WTC11 (cell line): ENCODE data around the gene NRG3. TPM values are rescaled to one million over a fixed set of nuclear protein-coding genes. Genes with fewer than 3 reads are reported as not detected.

Experiments used
- ATAC-seq: fragments of 200-7000 bp; cut with Tn5 transposase; 2 replicates; pipeline ENCODE4 v1.10.0; 2021; ENCODE audit warnings: mild to moderate bottlenecking, moderate library complexity
- CTCF ChIA-PET: fragments of 300-600 bp; sonication (Branson Sonifier 250); formaldehyde crosslinking; loops from one replicate; lab custom pipeline; 2021; ENCODE audit warnings: antibody characterized with exemption; lab: Charles Lee
- POLR2A ChIA-PET: fragments of 350-600 bp; sonication (Branson Sonifier 250); formaldehyde crosslinking; loops from one replicate; lab custom pipeline; 2021; ENCODE audit warnings: antibody characterized with exemption; lab: Charles Lee
- DNase-seq: peaks from one replicate; pipeline ENCODE4 v3.0.0; 2021; ENCODE audit warnings: low spot score
- H3K27ac Mint-ChIP-seq: 2 replicates; pipeline ENCODE4 v1.8.0; 2021; ENCODE audit warnings: mixed read lengths
- H3K27me3 Mint-ChIP-seq: 2 replicates; pipeline ENCODE4 v1.8.0; 2021; ENCODE audit warnings: low read depth, mild to moderate bottlenecking, moderate library complexity, mixed read lengths
- H3K36me3 Mint-ChIP-seq: 2 replicates; pipeline ENCODE4 v1.8.0; 2021; ENCODE audit warnings: mixed read lengths
- H3K4me1 Mint-ChIP-seq: 2 replicates; pipeline ENCODE4 v1.8.0; 2022; ENCODE audit warnings: mixed read lengths
- H3K4me3 Mint-ChIP-seq: 2 replicates; pipeline ENCODE4 v1.8.0; 2021; ENCODE audit warnings: mild to moderate bottlenecking, moderate library complexity, mixed read lengths
- H3K9me3 Mint-ChIP-seq: 2 replicates; pipeline ENCODE4 v1.8.0; 2021; ENCODE audit warnings: mixed read lengths
- ATF1 ChIP-seq: sonication (generic); formaldehyde crosslinking; IDR thresholded peaks from 2 replicates; pipeline ENCODE4 v1.8.1; 2023; ENCODE audit warnings: mild to moderate bottlenecking, moderate library complexity, missing genetic modification reagents
- EMX1 ChIP-seq: fragments of 250-450 bp; sonication (Bioruptor Pico); IDR thresholded peaks from 2 replicates; pipeline ENCODE4 v1.8.0; 2021; ENCODE audit warnings: mild to moderate bottlenecking
- ETV6 ChIP-seq: sonication (generic); formaldehyde crosslinking; IDR thresholded peaks from 2 replicates; pipeline ENCODE4 v1.8.1; 2022; ENCODE audit warnings: mild to moderate bottlenecking, missing genetic modification reagents
- HMGA2 ChIP-seq: fragments of 250-450 bp; sonication (Bioruptor Pico); IDR thresholded peaks from 2 replicates; pipeline ENCODE4 v1.4.0; 2021; ENCODE audit warnings: mild to moderate bottlenecking, moderate library complexity
- NFATC4 ChIP-seq: fragments of 250-450 bp; sonication (Bioruptor Pico); IDR thresholded peaks from 2 replicates; pipeline ENCODE4 v1.9.0; 2021; ENCODE audit warnings: mild to moderate bottlenecking
- NFYB ChIP-seq: sonication (generic); formaldehyde crosslinking; conservative IDR thresholded peaks from 2 replicates; pipeline ENCODE4 v1.8.0; 2022; ENCODE audit warnings: low read depth, missing genetic modification reagents
- PRRX2 ChIP-seq: fragments of 250-450 bp; sonication (Bioruptor Pico); IDR thresholded peaks from 2 replicates; pipeline ENCODE4 v1.8.0; 2021; ENCODE audit warnings: mild to moderate bottlenecking
- SMAD3 ChIP-seq: sonication (generic); formaldehyde crosslinking; IDR thresholded peaks from 2 replicates; pipeline ENCODE4 v1.8.0; 2022; ENCODE audit warnings: missing genetic modification reagents, mild to moderate bottlenecking, borderline replicate concordance
- ZBTB21 ChIP-seq: sonication (generic); formaldehyde crosslinking; IDR thresholded peaks from 2 replicates; pipeline ENCODE4 v1.8.1; 2023; ENCODE audit warnings: mild to moderate bottlenecking, missing genetic modification reagents, borderline replicate concordance
- ZNF232 ChIP-seq: sonication (generic); formaldehyde crosslinking; IDR thresholded peaks from 2 replicates; pipeline ENCODE4 v1.8.0; 2022; ENCODE audit warnings: mild to moderate bottlenecking, missing genetic modification reagents
- ZNF317 ChIP-seq: sonication (generic); formaldehyde crosslinking; IDR thresholded peaks from 2 replicates; pipeline ENCODE4 v1.8.1; 2023; ENCODE audit warnings: low read depth, mild to moderate bottlenecking, moderate library complexity, missing genetic modification reagents, borderline replicate concordance
- total RNA-seq: library from RNA; stranded (reverse); gene quantifications from 3 replicates; pipeline ENCODE4 v1.2.3, GENCODE V29; 2021
- TF ChIP-seq, protein P1 (sequence below): sonication (generic); formaldehyde crosslinking; IDR thresholded peaks from 2 replicates; pipeline ENCODE4 v1.8.1; 2023; ENCODE audit warnings: mild to moderate bottlenecking, moderate library complexity, missing genetic modification reagents
- TF ChIP-seq, protein P2 (sequence below): fragments of 200-600 bp; IDR thresholded peaks from 2 replicates; pipeline ENCODE4 v1.8.0; 2022; ENCODE audit warnings: antibody characterized with exemption
- TF ChIP-seq, protein P3 (sequence below): fragments of 250-450 bp; sonication (Bioruptor Pico); conservative IDR thresholded peaks from 2 replicates; pipeline ENCODE4 v1.9.0; 2021; ENCODE audit warnings: mild to moderate bottlenecking
- TF ChIP-seq, protein P4 (sequence below): sonication (generic); formaldehyde crosslinking; IDR thresholded peaks from 2 replicates; pipeline ENCODE4 v1.8.1; 2023; ENCODE audit warnings: mild to moderate bottlenecking, missing genetic modification reagents, borderline replicate concordance
- TF ChIP-seq, protein P5 (sequence below): sonication (generic); formaldehyde crosslinking; IDR thresholded peaks from 2 replicates; pipeline ENCODE4 v1.8.1; 2022; ENCODE audit warnings: missing genetic modification reagents, borderline replicate concordance
- TF ChIP-seq, protein P6 (sequence below): sonication (generic); formaldehyde crosslinking; IDR thresholded peaks from 2 replicates; pipeline ENCODE4 v1.8.0; 2023; ENCODE audit warnings: missing genetic modification reagents

Gene NRG3
- total RNA-seq, 1 experiment from 2014 or later, result 7.0 TPM

DNA sequence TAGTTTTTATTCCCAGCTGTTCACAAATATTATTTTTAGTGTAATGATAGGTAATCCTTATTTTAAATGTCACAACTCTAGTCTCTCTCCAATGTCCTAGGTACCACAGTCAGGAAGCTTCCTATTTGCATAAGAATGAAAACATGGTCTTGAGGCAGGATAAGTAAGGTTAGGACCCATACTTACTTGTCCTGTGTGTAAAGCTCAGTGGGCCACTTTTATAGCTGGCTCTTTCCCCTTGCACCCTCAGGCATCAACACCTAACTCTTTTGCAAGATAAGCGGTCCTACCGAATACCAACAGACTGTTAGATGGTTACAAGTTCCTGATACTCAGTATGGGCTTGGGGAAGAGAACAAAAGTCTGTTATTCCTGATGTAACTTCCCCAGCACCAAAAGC is 986.9 kb downstream of the NRG3 start:
- Mint-ChIP-seq H3K27ac (no peak overlapping the region), H3K27me3 (no peaks in the 10 kb centered on the region), H3K4me1 (peaks cover 10% of the 10 kb centered on the region)
- ATAC-seq, result peak; percentile 77
- no peak for TF ChIP-seq ZBTB21 (CRISPR knock-in tag)
- TF ChIP-seq PRRX2 (CRISPR knock-in tag), result no peak
- TF ChIP-seq EMX1, result no peak
- TF ChIP-seq SMAD3 (CRISPR knock-in tag), result no peak
- TF ChIP-seq, protein P1, sequence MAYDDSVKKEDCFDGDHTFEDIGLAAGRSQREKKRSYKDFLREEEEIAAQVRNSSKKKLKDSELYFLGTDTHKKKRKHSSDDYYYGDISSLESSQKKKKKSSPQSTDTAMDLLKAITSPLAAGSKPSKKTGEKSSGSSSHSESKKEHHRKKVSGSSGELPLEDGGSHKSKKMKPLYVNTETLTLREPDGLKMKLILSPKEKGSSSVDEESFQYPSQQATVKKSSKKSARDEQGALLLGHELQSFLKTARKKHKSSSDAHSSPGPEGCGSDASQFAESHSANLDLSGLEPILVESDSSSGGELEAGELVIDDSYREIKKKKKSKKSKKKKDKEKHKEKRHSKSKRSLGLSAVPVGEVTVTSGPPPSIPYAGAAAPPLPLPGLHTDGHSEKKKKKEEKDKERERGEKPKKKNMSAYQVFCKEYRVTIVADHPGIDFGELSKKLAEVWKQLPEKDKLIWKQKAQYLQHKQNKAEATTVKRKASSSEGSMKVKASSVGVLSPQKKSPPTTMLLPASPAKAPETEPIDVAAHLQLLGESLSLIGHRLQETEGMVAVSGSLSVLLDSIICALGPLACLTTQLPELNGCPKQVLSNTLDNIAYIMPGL (CRISPR knock-in tag), result no peak
- TF ChIP-seq, protein P2, sequence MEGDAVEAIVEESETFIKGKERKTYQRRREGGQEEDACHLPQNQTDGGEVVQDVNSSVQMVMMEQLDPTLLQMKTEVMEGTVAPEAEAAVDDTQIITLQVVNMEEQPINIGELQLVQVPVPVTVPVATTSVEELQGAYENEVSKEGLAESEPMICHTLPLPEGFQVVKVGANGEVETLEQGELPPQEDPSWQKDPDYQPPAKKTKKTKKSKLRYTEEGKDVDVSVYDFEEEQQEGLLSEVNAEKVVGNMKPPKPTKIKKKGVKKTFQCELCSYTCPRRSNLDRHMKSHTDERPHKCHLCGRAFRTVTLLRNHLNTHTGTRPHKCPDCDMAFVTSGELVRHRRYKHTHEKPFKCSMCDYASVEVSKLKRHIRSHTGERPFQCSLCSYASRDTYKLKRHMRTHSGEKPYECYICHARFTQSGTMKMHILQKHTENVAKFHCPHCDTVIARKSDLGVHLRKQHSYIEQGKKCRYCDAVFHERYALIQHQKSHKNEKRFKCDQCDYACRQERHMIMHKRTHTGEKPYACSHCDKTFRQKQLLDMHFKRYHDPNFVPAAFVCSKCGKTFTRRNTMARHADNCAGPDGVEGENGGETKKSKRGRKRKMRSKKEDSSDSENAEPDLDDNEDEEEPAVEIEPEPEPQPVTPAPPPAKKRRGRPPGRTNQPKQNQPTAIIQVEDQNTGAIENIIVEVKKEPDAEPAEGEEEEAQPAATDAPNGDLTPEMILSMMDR, result no peak
- no peak for TF ChIP-seq NFYB (CRISPR knock-in tag)
- no peak for TF ChIP-seq NFATC4 (CRISPR knock-in tag)
- no peak for TF ChIP-seq ZNF232 (CRISPR knock-in tag)
- TF ChIP-seq, all 79 proteins: peak for 0
- Mint-ChIP-seq H3K9me3 (no peaks in the 10 kb centered on the region), H3K36me3 (no peaks in the 10 kb centered on the region), H3K4me3 (no peak overlapping the region)
- ChIA-PET CTCF (no interaction called here), POLR2A (no interaction called here)
- DNase-seq, result no peak

DNA sequence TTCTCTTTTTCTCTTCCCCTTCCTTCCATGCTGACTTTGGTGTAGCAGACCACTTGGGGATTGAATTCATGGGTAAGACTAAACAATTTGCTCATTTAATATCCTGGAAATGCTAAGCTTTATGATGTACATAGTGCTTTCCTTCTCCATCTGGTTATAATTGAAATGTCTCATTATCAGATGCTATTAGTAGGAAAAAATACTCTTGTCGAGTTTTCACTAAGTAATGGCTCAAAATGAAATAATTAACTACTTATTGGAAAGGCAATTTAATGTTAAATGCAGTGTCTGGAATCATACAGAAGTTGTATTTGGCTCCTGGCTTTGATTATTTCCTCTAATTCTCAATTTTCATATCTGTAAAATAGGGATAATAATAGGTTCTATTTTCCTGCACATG is 990.4 kb downstream of the NRG3 start:
- CTCF ChIA-PET, result no interaction called here
- Mint-ChIP-seq H3K9me3 (no peaks in the 10 kb centered on the region), H3K27me3 (no peaks in the 10 kb centered on the region), H3K36me3 (no peaks in the 10 kb centered on the region), H3K4me3 (no peak overlapping the region), H3K27ac (no peak overlapping the region), H3K4me1 (peaks cover 10% of the 10 kb centered on the region)
- no peak for ATAC-seq
- POLR2A ChIA-PET, result no interaction called here
- TF ChIP-seq ATF1 (CRISPR knock-in tag), result no peak
- TF ChIP-seq, protein P3, sequence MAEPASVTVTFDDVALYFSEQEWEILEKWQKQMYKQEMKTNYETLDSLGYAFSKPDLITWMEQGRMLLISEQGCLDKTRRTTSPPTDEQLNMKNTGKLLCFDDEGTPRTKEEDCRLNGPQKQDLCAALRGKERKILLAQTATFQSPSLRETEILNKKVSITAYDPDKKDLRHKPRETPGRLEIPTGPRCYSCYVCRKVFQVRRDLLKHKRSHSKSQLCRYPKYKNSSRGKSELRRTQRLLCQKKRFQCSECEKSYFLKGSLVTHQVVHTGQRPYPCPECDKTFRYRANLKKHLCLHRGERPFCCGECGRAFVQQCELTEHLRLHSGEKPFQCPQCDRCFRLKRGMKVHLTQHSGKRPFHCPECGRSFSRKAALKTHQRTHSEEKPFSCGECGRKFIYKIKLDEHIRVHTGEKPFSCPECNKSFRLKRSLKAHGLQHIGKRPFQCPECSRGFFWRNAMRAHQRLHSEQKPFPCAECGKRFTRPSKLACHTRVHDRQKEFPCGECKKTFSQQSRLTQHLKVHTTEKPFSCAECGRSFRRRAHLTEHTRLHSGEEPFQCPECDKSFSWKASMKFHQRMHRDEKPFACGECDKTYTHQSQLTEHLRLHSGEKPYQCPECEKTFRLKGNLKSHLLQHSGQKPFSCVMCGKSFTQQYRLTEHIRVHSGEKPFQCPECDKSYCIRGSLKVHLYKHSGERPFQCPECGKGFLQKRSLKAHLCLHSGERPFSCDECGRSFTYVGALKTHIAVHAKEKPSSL (CRISPR knock-in tag), result no peak
- TF ChIP-seq, protein P4, sequence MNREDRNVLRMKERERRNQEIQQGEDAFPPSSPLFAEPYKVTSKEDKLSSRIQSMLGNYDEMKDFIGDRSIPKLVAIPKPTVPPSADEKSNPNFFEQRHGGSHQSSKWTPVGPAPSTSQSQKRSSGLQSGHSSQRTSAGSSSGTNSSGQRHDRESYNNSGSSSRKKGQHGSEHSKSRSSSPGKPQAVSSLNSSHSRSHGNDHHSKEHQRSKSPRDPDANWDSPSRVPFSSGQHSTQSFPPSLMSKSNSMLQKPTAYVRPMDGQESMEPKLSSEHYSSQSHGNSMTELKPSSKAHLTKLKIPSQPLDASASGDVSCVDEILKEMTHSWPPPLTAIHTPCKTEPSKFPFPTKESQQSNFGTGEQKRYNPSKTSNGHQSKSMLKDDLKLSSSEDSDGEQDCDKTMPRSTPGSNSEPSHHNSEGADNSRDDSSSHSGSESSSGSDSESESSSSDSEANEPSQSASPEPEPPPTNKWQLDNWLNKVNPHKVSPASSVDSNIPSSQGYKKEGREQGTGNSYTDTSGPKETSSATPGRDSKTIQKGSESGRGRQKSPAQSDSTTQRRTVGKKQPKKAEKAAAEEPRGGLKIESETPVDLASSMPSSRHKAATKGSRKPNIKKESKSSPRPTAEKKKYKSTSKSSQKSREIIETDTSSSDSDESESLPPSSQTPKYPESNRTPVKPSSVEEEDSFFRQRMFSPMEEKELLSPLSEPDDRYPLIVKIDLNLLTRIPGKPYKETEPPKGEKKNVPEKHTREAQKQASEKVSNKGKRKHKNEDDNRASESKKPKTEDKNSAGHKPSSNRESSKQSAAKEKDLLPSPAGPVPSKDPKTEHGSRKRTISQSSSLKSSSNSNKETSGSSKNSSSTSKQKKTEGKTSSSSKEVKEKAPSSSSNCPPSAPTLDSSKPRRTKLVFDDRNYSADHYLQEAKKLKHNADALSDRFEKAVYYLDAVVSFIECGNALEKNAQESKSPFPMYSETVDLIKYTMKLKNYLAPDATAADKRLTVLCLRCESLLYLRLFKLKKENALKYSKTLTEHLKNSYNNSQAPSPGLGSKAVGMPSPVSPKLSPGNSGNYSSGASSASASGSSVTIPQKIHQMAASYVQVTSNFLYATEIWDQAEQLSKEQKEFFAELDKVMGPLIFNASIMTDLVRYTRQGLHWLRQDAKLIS, result no peak
- TF ChIP-seq, protein P5, sequence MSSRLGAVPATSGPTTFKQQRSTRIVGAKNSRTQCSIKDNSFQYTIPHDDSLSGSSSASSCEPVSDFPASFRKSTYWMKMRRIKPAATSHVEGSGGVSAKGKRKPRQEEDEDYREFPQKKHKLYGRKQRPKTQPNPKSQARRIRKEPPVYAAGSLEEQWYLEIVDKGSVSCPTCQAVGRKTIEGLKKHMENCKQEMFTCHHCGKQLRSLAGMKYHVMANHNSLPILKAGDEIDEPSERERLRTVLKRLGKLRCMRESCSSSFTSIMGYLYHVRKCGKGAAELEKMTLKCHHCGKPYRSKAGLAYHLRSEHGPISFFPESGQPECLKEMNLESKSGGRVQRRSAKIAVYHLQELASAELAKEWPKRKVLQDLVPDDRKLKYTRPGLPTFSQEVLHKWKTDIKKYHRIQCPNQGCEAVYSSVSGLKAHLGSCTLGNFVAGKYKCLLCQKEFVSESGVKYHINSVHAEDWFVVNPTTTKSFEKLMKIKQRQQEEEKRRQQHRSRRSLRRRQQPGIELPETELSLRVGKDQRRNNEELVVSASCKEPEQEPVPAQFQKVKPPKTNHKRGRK, result no peak
- no peak for TF ChIP-seq NFATC4 (CRISPR knock-in tag)
- TF ChIP-seq, protein P6, sequence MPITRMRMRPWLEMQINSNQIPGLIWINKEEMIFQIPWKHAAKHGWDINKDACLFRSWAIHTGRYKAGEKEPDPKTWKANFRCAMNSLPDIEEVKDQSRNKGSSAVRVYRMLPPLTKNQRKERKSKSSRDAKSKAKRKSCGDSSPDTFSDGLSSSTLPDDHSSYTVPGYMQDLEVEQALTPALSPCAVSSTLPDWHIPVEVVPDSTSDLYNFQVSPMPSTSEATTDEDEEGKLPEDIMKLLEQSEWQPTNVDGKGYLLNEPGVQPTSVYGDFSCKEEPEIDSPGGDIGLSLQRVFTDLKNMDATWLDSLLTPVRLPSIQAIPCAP (CRISPR knock-in tag), result no peak
- no peak for TF ChIP-seq ETV6 (CRISPR knock-in tag)
- TF ChIP-seq HMGA2 (CRISPR knock-in tag), result no peak
- no peak for TF ChIP-seq ZNF317 (CRISPR knock-in tag)
- no peak for TF ChIP-seq EMX1
- DNase-seq, result no peak
